Hindlimb muscle (tissue), 1 donor: ENCODE results near the gene COX6A2. TPM values are rescaled to one million over a fixed set of nuclear protein-coding genes. Genes with fewer than 3 reads are reported as not detected.

Experiments
- DNase-seq: peaks from one replicate; pipeline ENCODE4 v3.0.0-alpha.2; 2013
- polyA plus RNA-seq: library from polyadenylated mRNA; unstranded; fragments of 120-200 nt; gene quantifications from one replicate; pipeline ENCODE4 v1.2.1, GENCODE V29; 2013; ENCODE audit not compliant: insufficient read length

The COX6A2 gene
- polyA plus RNA-seq = 360 TPM

- no peak for DNase-seq
These were observed at the start of gene COX6A2 for GRCh38 chr16:31428279-31428597. Gene COX6A2 (minus strand): TSS chr16:31428360. CDS start chr16:31428325, 35 bp downstream.

GRCh38 chr16:31477220-31478216 is 49.4 kb upstream of the COX6A2 start:
- DNase-seq = no peak

GRCh38 chr16:31476303-31477219 is 48.4 kb upstream of the COX6A2 start:
- no peak for DNase-seq

GRCh38 chr16:31475946-31476302 is 47.8 kb upstream of the COX6A2 start:
- DNase-seq = no peak

- no peak for DNase-seq
These were observed 46.9 kb upstream of the COX6A2 start for GRCh38 chr16:31474773-31475738.

GRCh38 chr16:31474173-31474714 is 46.1 kb upstream of the COX6A2 start:
- no peak for DNase-seq

- DNase-seq = no peak
These were observed 45.3 kb upstream of the COX6A2 start for GRCh38 chr16:31473264-31473984.

- DNase-seq = peak; percentile 78
These were observed 44.6 kb upstream of the COX6A2 start for GRCh38 chr16:31472709-31473203.

GRCh38 chr16:31471875-31472708 is 43.9 kb upstream of the COX6A2 start, which contains the start of gene TGFB1I1:
Gene TGFB1I1 (plus strand): TSS chr16:31472152. CDS start chr16:31472189, 37 bp downstream.
- peak; percentile 79 for DNase-seq

GRCh38 chr16:31471241-31471874 is 43.2 kb upstream of the COX6A2 start:
- no peak for DNase-seq

- no peak for DNase-seq
These were observed 42.5 kb upstream of the COX6A2 start for GRCh38 chr16:31470615-31471014.

- DNase-seq = no peak
These were observed 39.7 kb upstream of the COX6A2 start for GRCh38 chr16:31467858-31468257.

- no peak for DNase-seq
These were observed 39.1 kb upstream of the COX6A2 start for GRCh38 chr16:31467151-31467773.

- DNase-seq = no peak
These were observed 38.3 kb upstream of the COX6A2 start for GRCh38 chr16:31466381-31466841.

GRCh38 chr16:31465788-31466370 is 37.7 kb upstream of the COX6A2 start:
- DNase-seq = no peak

- no peak for DNase-seq
These were observed 36.7 kb upstream of the COX6A2 start for GRCh38 chr16:31464781-31465260.

- DNase-seq = no peak
These were observed 36.2 kb upstream of the COX6A2 start for GRCh38 chr16:31464348-31464769.
